A549 (cell line): Measurements from ENCODE around the gene MYO1D. TPM values are rescaled to one million over a fixed set of nuclear protein-coding genes. Genes with fewer than 3 reads are reported as not detected.

Experiments
- ATAC-seq, 2 experiments: fragments of 200-7000 bp in 1 of 2; fragments of >200 bp in 1 of 2; cut with Nextera tagmentation in 1 of 2; cut with Tn5 transposase in 1 of 2; 3 replicates each; pipeline versions ENCODE4 v1.8.0 to v1.9.1; 2018 to 2020; ENCODE audit warnings: mild to moderate bottlenecking in 1 of 2, moderate library complexity in 1 of 2
- CTCF ChIA-PET: fragments of 300-600 bp; sonication (Branson Sonifier 250); formaldehyde crosslinking; extraction: SDS; loops from one replicate; lab custom pipeline; 2021; ENCODE audit warnings: antibody characterized with exemption, inconsistent platforms; lab: Yijun Ruan, JAX
- POLR2A ChIA-PET: fragments of 350-600 bp; formaldehyde crosslinking; extraction: SDS; loops from one replicate; lab custom pipeline; 2021; ENCODE audit warnings: antibody characterized with exemption, inconsistent platforms; lab: Yijun Ruan, JAX
- DNase-seq, 2 experiments: peaks; one replicate each; pipeline versions ENCODE4 v3.0.0 to v3.0.0-alpha.2; 2011 to 2016; ENCODE audit warnings: low read depth in 1 of 2, low spot score in 1 of 2
- FAIRE-seq: peaks from 2 replicates; lab custom pipeline; 2011; peaks lifted over from hg19 to GRCh38; lab: Jason Lieb, UNC
- H3K27ac ChIP-seq, 2 experiments: fragments of >200 bp; sonication (Bioruptor Twin); formaldehyde crosslinking; 3 replicates each; pipeline ENCODE4 v1.5.1; 2016 to 2017
- H3K4me1 ChIP-seq: fragments of >200 bp; sonication (Bioruptor Twin); formaldehyde crosslinking; 3 replicates; pipeline ENCODE4 v1.6.1; 2016
- H3K4me2 ChIP-seq: fragments of >200 bp; sonication (Bioruptor Twin); formaldehyde crosslinking; 3 replicates; pipeline ENCODE4 v1.6.1; 2016
- H3K4me3 ChIP-seq: fragments of >200 bp; sonication (Bioruptor Twin); formaldehyde crosslinking; 3 replicates; pipeline ENCODE4 v1.5.1; 2016
- H3K9me3 ChIP-seq: fragments of >200 bp; sonication (Bioruptor Twin); formaldehyde crosslinking; 3 replicates; pipeline ENCODE4 v1.6.1; 2016
- CBX8 ChIP-seq: fragments of 200-600 bp; sonication (generic); IDR thresholded peaks from 2 replicates; pipeline ENCODE4 v1.6.1; 2016
- CEBPB ChIP-seq, 2 experiments: fragments of >200 bp in 1 of 2; sonication (Bioruptor Twin) in 1 of 2; formaldehyde crosslinking in 1 of 2; IDR thresholded peaks; 2 replicates each; pipeline ENCODE4 v1.6.1; 2012 to 2016
- CHD2 ChIP-seq: fragments of 150-350 bp; IDR thresholded peaks from 2 replicates; pipeline ENCODE4 v1.6.1; 2014; ENCODE audit warnings: low read length; ENCODE audit not compliant: partially characterized antibody
- GATA3 ChIP-seq: IDR thresholded peaks from 2 replicates; pipeline ENCODE4 v1.6.1; 2012; ENCODE audit warnings: borderline replicate concordance
- HOXB13 ChIP-seq: fragments of 250-450 bp; sonication (Bioruptor Pico); IDR thresholded peaks from 2 replicates; pipeline ENCODE4 v1.5.0; 2020; ENCODE audit warnings: low read depth, mild to moderate bottlenecking, moderate library complexity
- KDM1A ChIP-seq: fragments of 200-600 bp; sonication (generic); IDR thresholded peaks from 2 replicates; pipeline ENCODE4 v1.6.1; 2016; ENCODE audit warnings: low read depth, mild to moderate bottlenecking
- PHF8 ChIP-seq: fragments of 200-600 bp; sonication (generic); IDR thresholded peaks from 2 replicates; pipeline ENCODE4 v1.6.1; 2016; ENCODE audit warnings: low read depth, mild to moderate bottlenecking, antibody characterized with exemption, moderate library complexity, borderline replicate concordance
- POLR2A ChIP-seq: IDR thresholded peaks from 2 replicates; pipeline ENCODE4 v1.6.1; 2012; ENCODE audit warnings: mild to moderate bottlenecking, low read length
- RAD21 ChIP-seq, 2 experiments: fragments of >200 bp in 1 of 2; sonication (Bioruptor Twin) in 1 of 2; formaldehyde crosslinking in 1 of 2; IDR thresholded peaks in 1 of 2; conservative IDR thresholded peaks in 1 of 2; 2 replicates in 1 of 2; 3 replicates in 1 of 2; pipeline ENCODE4 v1.6.1; 2012 to 2018; ENCODE audit warnings: inconsistent platforms in 1 of 2
- RARB ChIP-seq: fragments of 250-450 bp; sonication (Bioruptor Pico); IDR thresholded peaks from 2 replicates; pipeline ENCODE4 v1.8.0; 2021; ENCODE audit warnings: mild to moderate bottlenecking, moderate library complexity
- RFX5 ChIP-seq: fragments of 450-650 bp; IDR thresholded peaks from 2 replicates; pipeline ENCODE4 v1.7.1; 2014; ENCODE audit warnings: antibody characterized with exemption, mild to moderate bottlenecking, moderate library complexity
- SMC3 ChIP-seq: fragments of >200 bp; sonication (Bioruptor Twin); formaldehyde crosslinking; IDR thresholded peaks from 3 replicates; pipeline ENCODE4 v1.6.1; 2018; ENCODE audit warnings: inconsistent platforms
- TP53 ChIP-seq: fragments of 250-450 bp; sonication (Bioruptor Pico); IDR thresholded peaks from 2 replicates; pipeline ENCODE4 v1.5.0; 2021; ENCODE audit warnings: mild to moderate bottlenecking, moderate library complexity
- WGBS: methylation state at CpG from one replicate; pipeline ENCODE4 v1.1.6; 2017; ENCODE audit errors: missing lambda C conversion rate; 5-methylcytosine and 5-hydroxymethylcytosine counted together
- polyA plus RNA-seq, 4 experiments: library from polyadenylated mRNA; depleted of rRNA in 3 of 4; stranded (reverse); fragments of >200 nt; fragmentation: RNase III in 1 of 4; extraction: RNeasy Plus Mini Kit Qiagen cat#74134 plus additional on column Dnase treatment in 1 of 4; gene quantifications; 2 replicates in 3 of 4; 3 replicates in 1 of 4; pipeline ENCODE4 v1.2.3, GENCODE V29; 2011 to 2017
- TF ChIP-seq, protein P1 (sequence below): fragments of 250-450 bp; sonication (Bioruptor Pico); IDR thresholded peaks from 2 replicates; pipeline ENCODE4 v1.5.0; 2021; ENCODE audit warnings: mild to moderate bottlenecking, moderate library complexity, borderline replicate concordance
- TF ChIP-seq, protein P2 (sequence below): IDR thresholded peaks from 2 replicates; pipeline ENCODE4 v1.6.1; 2012; ENCODE audit warnings: low read depth, borderline replicate concordance

Gene MYO1D
- polyA plus RNA-seq, 2 of the 4 experiments (the other 2 are of a cell fraction) = 2.8 to 4.2 TPM

DNA sequence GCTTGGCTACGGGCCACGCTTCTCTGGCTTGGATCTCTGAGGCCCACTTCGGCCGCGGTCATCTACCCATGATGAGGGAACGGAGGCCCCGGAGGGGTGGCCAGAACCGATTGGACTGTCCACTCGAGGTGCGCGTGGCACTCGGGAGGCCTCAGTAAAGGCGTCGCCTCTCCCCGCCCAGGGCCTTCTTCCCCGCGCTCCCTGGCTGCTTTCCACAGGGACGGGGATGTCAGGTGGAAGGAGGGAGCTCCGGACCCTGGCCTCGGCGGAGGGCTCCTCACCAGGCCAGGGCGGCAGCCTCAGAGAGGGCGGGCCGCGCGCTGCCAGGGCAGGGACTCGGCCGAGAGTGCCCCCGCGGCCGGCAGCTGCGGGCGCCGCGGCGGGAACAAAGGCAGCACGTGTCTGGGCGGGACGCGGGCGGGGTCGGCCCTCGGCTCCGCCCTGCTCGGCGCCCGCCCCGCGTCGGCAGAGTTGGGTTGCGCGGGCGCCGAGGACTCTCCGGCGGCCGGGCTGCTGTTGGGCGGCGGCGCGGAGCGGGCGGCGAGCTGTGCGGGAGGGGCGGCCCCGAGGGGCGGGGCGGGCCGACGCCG is 390.7 kb downstream of the MYO1D start (continued):
- TF ChIP-seq, protein P1, sequence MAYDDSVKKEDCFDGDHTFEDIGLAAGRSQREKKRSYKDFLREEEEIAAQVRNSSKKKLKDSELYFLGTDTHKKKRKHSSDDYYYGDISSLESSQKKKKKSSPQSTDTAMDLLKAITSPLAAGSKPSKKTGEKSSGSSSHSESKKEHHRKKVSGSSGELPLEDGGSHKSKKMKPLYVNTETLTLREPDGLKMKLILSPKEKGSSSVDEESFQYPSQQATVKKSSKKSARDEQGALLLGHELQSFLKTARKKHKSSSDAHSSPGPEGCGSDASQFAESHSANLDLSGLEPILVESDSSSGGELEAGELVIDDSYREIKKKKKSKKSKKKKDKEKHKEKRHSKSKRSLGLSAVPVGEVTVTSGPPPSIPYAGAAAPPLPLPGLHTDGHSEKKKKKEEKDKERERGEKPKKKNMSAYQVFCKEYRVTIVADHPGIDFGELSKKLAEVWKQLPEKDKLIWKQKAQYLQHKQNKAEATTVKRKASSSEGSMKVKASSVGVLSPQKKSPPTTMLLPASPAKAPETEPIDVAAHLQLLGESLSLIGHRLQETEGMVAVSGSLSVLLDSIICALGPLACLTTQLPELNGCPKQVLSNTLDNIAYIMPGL (CRISPR knock-in tag) = 0 out of 2 replicates have a peak, but pooled peaks have one; percentile 34
- TF ChIP-seq POLR2A (no peak), KDM1A (no peak), CHD2 (no peak), PHF8 (no peak), RFX5 (no peak), RARB (CRISPR knock-in tag) (no peak), CEBPB (IDR thresholded peaks at IDR 0.05) (no peak)

DNA sequence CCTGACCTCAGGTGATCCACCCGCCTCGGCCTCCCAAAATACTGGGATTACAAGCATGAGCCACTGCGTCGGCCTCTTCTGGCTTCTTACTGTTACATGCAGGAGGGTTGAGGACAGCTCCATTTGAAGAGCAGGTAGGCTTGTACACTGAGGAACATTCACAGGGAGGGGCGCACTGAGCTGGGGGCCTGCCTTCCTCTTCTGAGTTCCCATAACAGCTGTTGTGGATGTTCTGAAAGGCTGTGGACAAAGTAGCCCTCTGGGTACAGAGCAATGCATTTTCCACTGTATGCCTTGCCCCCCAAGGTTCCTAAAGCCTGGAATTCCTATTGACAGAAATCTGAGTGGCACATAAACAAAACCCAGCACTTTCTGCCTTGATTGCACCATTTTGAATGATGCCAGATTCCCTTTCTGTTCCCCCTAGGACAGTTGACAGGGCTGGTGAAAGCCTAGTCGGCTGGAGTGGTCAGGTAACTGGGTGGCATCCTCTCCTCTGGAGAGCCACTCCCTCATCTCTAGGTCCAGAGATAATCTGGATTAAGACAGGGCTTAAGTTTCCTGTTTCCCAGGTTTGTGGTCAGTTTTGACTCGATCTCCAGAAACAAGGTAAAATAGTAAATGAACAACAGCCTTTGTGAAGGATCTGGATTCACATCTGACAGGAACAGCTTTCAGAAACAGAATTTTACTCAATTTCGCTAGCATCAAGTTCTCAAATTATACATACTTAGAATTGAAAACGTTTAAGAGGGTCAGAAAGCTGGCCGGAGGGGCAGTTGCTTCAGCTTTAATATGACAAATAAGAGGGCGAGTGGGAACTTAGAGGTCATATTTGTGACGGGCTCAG is 391.4 kb downstream of the MYO1D start:
- H3K4me3 ChIP-seq = no peak overlapping the region
- peaks cover 6% of the 10 kb centered on the region; the same call in 1 of the 3 replicates for H3K4me1 ChIP-seq
- H3K9me3 ChIP-seq = no peaks in the 10 kb centered on the region
- H3K4me2 ChIP-seq = peak overlapping the region; percentile 93
- TF ChIP-seq RARB (CRISPR knock-in tag) (no peak), TP53 (CRISPR knock-in tag) (peak; percentile 49; the same call in 1 of the 2 replicates)
- TF ChIP-seq, all 56 proteins: peak for 1
- 77% methylated on average over 12 of the region's 12 CpGs for WGBS
- FAIRE-seq (peak; percentile 46), DNase-seq (no peak), ATAC-seq (no peak)
- ChIA-PET POLR2A (no interaction called here), CTCF (interaction anchor here (0.5 to 23.7 kb wide), 7 partner anchors 22 to 269 kb away, joined by 3 to 298 read pairs (median 4); partner anchors contain the start of gene PSMD11)
- H3K27ac ChIP-seq = peak overlapping the region; percentile 86 to 92; a peak in 4 of 6 replicates

DNA sequence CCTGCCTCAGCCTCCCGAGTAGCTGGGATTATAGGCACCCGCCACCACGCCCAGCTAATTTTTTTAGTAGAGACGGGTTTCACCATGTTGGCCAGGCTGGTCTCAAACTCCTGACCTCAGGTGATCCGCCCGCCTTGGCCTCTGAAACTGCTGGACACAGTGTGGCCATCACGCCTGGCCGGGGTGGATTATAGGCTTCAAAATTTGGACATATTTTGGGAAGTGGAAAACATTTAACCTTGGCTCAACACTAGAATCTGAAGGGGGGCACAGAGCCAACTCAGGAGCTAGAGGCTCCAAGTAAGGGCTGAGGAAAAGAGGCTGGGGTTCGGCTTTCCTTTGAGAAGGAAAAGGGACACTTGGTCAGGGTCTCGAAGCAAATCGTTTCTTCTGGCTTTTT is 392.3 kb downstream of the MYO1D start:
- DNase-seq (no peak), ATAC-seq (no peak), FAIRE-seq (no peak)
- ChIA-PET CTCF (interaction anchor here (0.7 to 23.7 kb wide), 8 partner anchors 13 to 270 kb away, joined by 3 to 298 read pairs (median 6); partner anchors contain the start of gene PSMD11), POLR2A (interaction anchor here (0.7 kb wide), 1 partner anchor 14 kb away, joined by 3 read pairs; no protein-coding TSS in a partner anchor)
- Histone ChIP-seq H3K4me2 (no peak overlapping the region), H3K9me3 (no peaks in the 10 kb centered on the region), H3K27ac (no peak overlapping the region), H3K4me1 (peaks cover 6% of the 10 kb centered on the region; the same call in 1 of the 3 replicates), H3K4me3 (no peak overlapping the region)
- 90% methylated on average over 11 of the region's 11 CpGs for WGBS
- no peak for TF ChIP-seq GATA3
- TF ChIP-seq SMC3 = no peak

DNA sequence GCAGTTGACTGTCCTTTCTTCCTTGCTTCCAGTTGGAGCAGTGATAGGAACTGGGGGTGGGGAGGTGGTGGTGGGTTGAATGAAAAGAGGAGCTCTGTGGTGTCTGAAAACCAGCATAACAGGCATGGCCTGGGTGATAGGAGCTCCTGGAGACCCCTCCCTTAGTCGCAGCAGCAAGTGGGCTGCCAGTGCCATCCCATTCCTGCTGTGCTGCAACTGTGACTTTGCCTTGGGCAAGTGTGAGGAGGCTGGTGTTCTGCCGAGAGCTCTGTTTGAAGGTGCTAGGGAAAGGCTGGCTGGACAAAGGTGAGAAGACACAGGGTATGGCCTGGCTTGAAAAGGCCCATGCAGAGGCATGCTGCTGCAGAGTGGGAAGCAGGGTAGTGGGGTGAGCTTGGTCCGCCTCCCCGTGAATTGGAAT is 392.9 kb downstream of the MYO1D start:
- CTCF ChIA-PET = interaction anchor here (0.7 to 23.7 kb wide), 15 partner anchors 10 to 271 kb away, joined by 3 to 298 read pairs (median 4); partner anchors contain the start of gene PSMD11
- WGBS = 90% methylated on average over 4 of the region's 4 CpGs
- ATAC-seq (peak in 1 of 2 experiments; percentile 2; a peak in 2 of 6 replicates), FAIRE-seq (no peak), DNase-seq (no peak)
- POLR2A ChIA-PET = no interaction called here
- no peak overlapping the region for H3K4me2 ChIP-seq
- TF ChIP-seq, protein P2, sequence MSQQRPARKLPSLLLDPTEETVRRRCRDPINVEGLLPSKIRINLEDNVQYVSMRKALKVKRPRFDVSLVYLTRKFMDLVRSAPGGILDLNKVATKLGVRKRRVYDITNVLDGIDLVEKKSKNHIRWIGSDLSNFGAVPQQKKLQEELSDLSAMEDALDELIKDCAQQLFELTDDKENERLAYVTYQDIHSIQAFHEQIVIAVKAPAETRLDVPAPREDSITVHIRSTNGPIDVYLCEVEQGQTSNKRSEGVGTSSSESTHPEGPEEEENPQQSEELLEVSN = no peak
- TF ChIP-seq CBX8 (no peak), RAD21 (conservative IDR thresholded peaks at IDR 0.05 in 1 of 2, IDR thresholded peaks at IDR 0.05 in 1 of 2) (no peak), HOXB13 (no peak)
- H3K9me3 ChIP-seq = no peaks in the 10 kb centered on the region
- H3K27ac ChIP-seq = no peak overlapping the region
- H3K4me1 ChIP-seq = peaks cover 6% of the 10 kb centered on the region; the same call in 1 of the 3 replicates
- no peak overlapping the region for H3K4me3 ChIP-seq
